ENCODE results near the gene GPM6B. TPM values are rescaled to one million over a fixed set of nuclear protein-coding genes. Genes with fewer than 3 reads are reported as not detected.

Gene GPM6B
- total RNA-seq, 1 experiment from 2014 or later, result 99.8 TPM

DNA sequence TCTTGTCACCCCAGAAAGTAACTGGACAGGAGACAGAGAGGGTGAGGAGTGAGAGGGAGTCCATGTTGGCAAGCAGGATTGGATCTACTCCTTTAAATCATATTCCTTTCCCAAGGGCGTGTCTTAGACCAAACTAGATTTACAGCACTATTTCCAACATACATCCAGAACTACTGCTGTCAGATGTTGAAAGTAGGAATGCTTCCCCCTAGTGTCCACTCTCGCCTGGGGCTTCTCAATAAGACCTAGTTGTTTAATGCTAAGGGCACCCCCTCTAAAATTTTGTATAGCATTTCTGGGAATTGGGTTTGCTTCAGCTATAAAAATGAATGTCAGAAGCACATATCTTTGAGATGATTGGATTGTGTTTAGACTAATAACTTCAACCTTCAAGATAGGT is 69.1 kb downstream of the GPM6B start:
- H3K27me3 Mint-ChIP-seq (ENCODE audit: low read depth), result no peaks in the 10 kb centered on the region
- CTCF ChIA-PET, result interaction anchor here (2.0 kb wide), 1 partner anchor 13 kb away, joined by 5 read pairs; the partner anchor contains the start of genes OFD1 and TRAPPC2
- POLR2A ChIA-PET, result no interaction called here
- peak; percentile 36 for ATAC-seq
- H3K36me3 Mint-ChIP-seq, result peaks cover 32% of the 10 kb centered on the region
- peaks cover under 1% of the 10 kb centered on the region; the same call in 1 of the 2 replicates for H3K4me1 Mint-ChIP-seq
- peak; percentile 13 for DNase-seq (ENCODE audit: low spot score)
- TF ChIP-seq, protein P1, sequence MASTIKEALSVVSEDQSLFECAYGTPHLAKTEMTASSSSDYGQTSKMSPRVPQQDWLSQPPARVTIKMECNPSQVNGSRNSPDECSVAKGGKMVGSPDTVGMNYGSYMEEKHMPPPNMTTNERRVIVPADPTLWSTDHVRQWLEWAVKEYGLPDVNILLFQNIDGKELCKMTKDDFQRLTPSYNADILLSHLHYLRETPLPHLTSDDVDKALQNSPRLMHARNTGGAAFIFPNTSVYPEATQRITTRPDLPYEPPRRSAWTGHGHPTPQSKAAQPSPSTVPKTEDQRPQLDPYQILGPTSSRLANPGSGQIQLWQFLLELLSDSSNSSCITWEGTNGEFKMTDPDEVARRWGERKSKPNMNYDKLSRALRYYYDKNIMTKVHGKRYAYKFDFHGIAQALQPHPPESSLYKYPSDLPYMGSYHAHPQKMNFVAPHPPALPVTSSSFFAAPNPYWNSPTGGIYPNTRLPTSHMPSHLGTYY (CRISPR knock-in tag; IDR thresholded peaks at IDR 0.05), result no peak
- no peak for TF ChIP-seq NFE2L1 (CRISPR knock-in tag; IDR thresholded peaks at IDR 0.05)
- no peak overlapping the region for H3K27ac Mint-ChIP-seq
- no peak overlapping the region for H3K4me3 Mint-ChIP-seq
- H3K9me3 Mint-ChIP-seq, result no peaks in the 10 kb centered on the region

DNA sequence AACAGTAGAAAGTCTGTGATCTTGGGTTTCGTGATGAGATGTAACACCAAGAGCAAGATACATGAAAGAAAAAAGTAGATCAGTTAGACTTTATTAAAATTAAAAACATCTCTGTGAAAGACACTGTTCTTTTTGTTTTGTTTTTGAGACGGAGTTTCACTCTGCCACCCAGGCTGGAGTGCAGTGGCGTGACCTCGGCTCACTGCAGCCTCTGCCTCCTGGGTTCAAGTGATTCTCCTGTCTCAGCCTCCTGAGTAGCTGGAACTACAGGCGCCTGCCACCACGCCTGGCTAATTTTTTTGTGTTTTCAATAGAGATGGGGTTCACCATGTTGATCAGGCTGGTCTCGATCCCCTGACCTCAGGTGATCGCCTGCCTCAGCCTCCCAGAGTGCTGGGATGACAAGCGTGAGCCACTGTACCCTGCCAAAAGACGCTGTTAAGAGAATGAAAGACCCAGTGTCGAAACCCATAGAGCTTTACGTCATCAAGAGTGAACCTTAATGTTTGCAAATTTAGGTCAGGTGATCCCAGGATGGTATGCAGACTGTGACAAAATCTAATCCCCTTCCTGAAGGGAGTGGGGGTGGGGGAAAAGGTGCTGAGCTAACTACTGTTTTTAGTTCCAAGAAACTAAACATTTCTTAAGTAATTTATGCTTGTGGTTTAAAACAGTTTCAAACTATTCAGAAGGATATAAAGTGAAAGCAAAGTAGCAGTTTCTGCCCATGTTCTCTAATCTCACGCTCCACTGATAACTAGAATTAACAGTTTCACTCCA is 74.3 kb downstream of the GPM6B start:
- H3K27ac Mint-ChIP-seq, result peak overlapping the region; percentile 65; the same call in 1 of the 2 replicates
- peak; percentile 48 for ATAC-seq

DNA sequence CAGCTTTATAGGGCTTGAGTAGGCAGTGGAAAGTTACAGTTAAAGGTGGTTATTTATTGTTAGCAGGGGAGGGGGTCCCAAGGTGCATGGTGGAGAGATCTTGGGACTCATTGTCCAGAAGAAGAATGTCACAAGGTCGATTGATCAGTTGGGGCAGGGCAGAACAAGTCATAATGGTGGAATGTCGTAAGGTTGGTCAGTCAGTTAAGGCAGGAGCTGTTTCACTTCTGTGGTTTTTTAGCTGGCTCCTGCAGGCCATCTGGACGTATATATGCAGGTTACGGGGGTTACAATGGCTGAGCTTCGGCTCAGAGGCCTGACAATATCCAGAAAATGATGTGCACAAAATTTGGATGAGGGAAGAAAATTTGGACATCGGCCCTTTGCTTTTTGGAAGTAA is 75.2 kb downstream of the GPM6B start:
- Mint-ChIP-seq H3K4me1 (peaks cover 10% of the 10 kb centered on the region), H3K27me3 (ENCODE audit: low read depth) (no peaks in the 10 kb centered on the region), H3K4me3 (no peak overlapping the region), H3K36me3 (peaks cover 20% of the 10 kb centered on the region), H3K27ac (peak overlapping the region; percentile 65), H3K9me3 (no peaks in the 10 kb centered on the region)
- ATAC-seq (no peak), DNase-seq (ENCODE audit: low spot score) (no peak)
- TF ChIP-seq, protein P2, sequence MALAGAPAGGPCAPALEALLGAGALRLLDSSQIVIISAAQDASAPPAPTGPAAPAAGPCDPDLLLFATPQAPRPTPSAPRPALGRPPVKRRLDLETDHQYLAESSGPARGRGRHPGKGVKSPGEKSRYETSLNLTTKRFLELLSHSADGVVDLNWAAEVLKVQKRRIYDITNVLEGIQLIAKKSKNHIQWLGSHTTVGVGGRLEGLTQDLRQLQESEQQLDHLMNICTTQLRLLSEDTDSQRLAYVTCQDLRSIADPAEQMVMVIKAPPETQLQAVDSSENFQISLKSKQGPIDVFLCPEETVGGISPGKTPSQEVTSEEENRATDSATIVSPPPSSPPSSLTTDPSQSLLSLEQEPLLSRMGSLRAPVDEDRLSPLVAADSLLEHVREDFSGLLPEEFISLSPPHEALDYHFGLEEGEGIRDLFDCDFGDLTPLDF (CRISPR knock-in tag; IDR thresholded peaks at IDR 0.05), result no peak
- no peak for TF ChIP-seq ZNF121 (CRISPR knock-in tag; IDR thresholded peaks at IDR 0.05)
- TF ChIP-seq, protein P3, sequence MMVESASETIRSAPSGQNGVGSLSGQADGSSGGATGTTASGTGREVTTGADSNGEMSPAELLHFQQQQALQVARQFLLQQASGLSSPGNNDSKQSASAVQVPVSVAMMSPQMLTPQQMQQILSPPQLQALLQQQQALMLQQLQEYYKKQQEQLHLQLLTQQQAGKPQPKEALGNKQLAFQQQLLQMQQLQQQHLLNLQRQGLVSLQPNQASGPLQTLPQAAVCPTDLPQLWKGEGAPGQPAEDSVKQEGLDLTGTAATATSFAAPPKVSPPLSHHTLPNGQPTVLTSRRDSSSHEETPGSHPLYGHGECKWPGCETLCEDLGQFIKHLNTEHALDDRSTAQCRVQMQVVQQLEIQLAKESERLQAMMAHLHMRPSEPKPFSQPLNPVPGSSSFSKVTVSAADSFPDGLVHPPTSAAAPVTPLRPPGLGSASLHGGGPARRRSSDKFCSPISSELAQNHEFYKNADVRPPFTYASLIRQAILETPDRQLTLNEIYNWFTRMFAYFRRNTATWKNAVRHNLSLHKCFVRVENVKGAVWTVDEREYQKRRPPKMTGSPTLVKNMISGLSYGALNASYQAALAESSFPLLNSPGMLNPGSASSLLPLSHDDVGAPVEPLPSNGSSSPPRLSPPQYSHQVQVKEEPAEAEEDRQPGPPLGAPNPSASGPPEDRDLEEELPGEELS (CRISPR knock-in tag; IDR thresholded peaks at IDR 0.05), result no peak
- no peak for TF ChIP-seq PRRX2 (CRISPR knock-in tag; IDR thresholded peaks at IDR 0.05)
- TF ChIP-seq, protein P4, sequence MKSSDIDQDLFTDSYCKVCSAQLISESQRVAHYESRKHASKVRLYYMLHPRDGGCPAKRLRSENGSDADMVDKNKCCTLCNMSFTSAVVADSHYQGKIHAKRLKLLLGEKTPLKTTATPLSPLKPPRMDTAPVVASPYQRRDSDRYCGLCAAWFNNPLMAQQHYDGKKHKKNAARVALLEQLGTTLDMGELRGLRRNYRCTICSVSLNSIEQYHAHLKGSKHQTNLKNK (CRISPR knock-in tag; IDR thresholded peaks at IDR 0.05), result no peak
- TF ChIP-seq ETV6 (CRISPR knock-in tag; IDR thresholded peaks at IDR 0.05), result no peak
- TF ChIP-seq, protein P5, sequence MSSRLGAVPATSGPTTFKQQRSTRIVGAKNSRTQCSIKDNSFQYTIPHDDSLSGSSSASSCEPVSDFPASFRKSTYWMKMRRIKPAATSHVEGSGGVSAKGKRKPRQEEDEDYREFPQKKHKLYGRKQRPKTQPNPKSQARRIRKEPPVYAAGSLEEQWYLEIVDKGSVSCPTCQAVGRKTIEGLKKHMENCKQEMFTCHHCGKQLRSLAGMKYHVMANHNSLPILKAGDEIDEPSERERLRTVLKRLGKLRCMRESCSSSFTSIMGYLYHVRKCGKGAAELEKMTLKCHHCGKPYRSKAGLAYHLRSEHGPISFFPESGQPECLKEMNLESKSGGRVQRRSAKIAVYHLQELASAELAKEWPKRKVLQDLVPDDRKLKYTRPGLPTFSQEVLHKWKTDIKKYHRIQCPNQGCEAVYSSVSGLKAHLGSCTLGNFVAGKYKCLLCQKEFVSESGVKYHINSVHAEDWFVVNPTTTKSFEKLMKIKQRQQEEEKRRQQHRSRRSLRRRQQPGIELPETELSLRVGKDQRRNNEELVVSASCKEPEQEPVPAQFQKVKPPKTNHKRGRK (CRISPR knock-in tag; IDR thresholded peaks at IDR 0.05; ENCODE audit: borderline replicate concordance), result no peak
- TF ChIP-seq CBFB (CRISPR knock-in tag; IDR thresholded peaks at IDR 0.05; ENCODE audit: low read depth), result no peak
- TF ChIP-seq IRF2 (CRISPR knock-in tag; IDR thresholded peaks at IDR 0.05; ENCODE audit: borderline replicate concordance, low read depth), result no peak
- TF ChIP-seq KAT7 (CRISPR knock-in tag; IDR thresholded peaks at IDR 0.05; ENCODE audit: borderline replicate concordance), result no peak
- TF ChIP-seq, protein P6, sequence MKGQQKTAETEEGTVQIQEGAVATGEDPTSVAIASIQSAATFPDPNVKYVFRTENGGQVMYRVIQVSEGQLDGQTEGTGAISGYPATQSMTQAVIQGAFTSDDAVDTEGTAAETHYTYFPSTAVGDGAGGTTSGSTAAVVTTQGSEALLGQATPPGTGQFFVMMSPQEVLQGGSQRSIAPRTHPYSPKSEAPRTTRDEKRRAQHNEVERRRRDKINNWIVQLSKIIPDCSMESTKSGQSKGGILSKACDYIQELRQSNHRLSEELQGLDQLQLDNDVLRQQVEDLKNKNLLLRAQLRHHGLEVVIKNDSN (CRISPR knock-in tag; IDR thresholded peaks at IDR 0.05), result no peak
- no peak for TF ChIP-seq GTF2I (CRISPR knock-in tag; conservative IDR thresholded peaks at IDR 0.05)
- TF ChIP-seq, protein P7, sequence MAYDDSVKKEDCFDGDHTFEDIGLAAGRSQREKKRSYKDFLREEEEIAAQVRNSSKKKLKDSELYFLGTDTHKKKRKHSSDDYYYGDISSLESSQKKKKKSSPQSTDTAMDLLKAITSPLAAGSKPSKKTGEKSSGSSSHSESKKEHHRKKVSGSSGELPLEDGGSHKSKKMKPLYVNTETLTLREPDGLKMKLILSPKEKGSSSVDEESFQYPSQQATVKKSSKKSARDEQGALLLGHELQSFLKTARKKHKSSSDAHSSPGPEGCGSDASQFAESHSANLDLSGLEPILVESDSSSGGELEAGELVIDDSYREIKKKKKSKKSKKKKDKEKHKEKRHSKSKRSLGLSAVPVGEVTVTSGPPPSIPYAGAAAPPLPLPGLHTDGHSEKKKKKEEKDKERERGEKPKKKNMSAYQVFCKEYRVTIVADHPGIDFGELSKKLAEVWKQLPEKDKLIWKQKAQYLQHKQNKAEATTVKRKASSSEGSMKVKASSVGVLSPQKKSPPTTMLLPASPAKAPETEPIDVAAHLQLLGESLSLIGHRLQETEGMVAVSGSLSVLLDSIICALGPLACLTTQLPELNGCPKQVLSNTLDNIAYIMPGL (CRISPR knock-in tag; IDR thresholded peaks at IDR 0.05), result no peak
- no peak for TF ChIP-seq JUN (CRISPR knock-in tag; IDR thresholded peaks at IDR 0.05)
- no peak for TF ChIP-seq ZNF396 (CRISPR knock-in tag; IDR thresholded peaks at IDR 0.05; ENCODE audit: borderline replicate concordance)
- ChIA-PET CTCF (no interaction called here), POLR2A (no interaction called here)

More for the DNA sequence above, 74.3 kb downstream of the GPM6B start:
- Mint-ChIP-seq H3K4me3 (no peak overlapping the region), H3K27me3 (ENCODE audit: low read depth) (no peaks in the 10 kb centered on the region), H3K4me1 (peaks cover 10% of the 10 kb centered on the region), H3K9me3 (no peaks in the 10 kb centered on the region), H3K36me3 (peaks cover 21% of the 10 kb centered on the region; the same call in 1 of the 2 replicates)
- ChIA-PET POLR2A (no interaction called here), CTCF (no interaction called here)
- no peak for TF ChIP-seq KAT7 (CRISPR knock-in tag; IDR thresholded peaks at IDR 0.05; ENCODE audit: borderline replicate concordance)
- DNase-seq (ENCODE audit: low spot score), result no peak

Measured in WTC11 (cell line).